Muscle layer of colon (tissue), 2 donors: Measurements from ENCODE around the gene RGS14.

Experiments used
- H3K27ac ChIP-seq: one replicate; pipeline ENCODE4 v1.7.0; 2013; ENCODE audit warnings: low read depth, mild to moderate bottlenecking, low read length, moderate library complexity
- H3K27me3 ChIP-seq, 2 donors: one replicate each; pipeline ENCODE4 v1.7.0; 2013; ENCODE audit warnings: low read length in 2 of 2, mild to moderate bottlenecking in 2 of 2; ENCODE audit not compliant: insufficient read depth in 2 of 2, control insufficient read depth in 1 of 2
- H3K36me3 ChIP-seq: one replicate; pipeline ENCODE4 v1.7.0; 2013; ENCODE audit warnings: mild to moderate bottlenecking, low read length; ENCODE audit not compliant: insufficient read depth
- H3K4me1 ChIP-seq: one replicate; pipeline ENCODE4 v1.7.0; 2013; ENCODE audit warnings: mild to moderate bottlenecking, low read length; ENCODE audit not compliant: insufficient read depth
- H3K4me3 ChIP-seq, 2 donors: one replicate each; pipeline ENCODE4 v1.7.0; 2013; ENCODE audit warnings: low read length in 2 of 2, low read depth in 1 of 2, mild to moderate bottlenecking in 1 of 2, moderate library complexity in 1 of 2
- H3K9ac ChIP-seq: one replicate; pipeline ENCODE4 v1.7.0; 2013; ENCODE audit warnings: low read length
- H3K9me3 ChIP-seq: one replicate; pipeline ENCODE4 v1.7.0; 2013; ENCODE audit warnings: mild to moderate bottlenecking, low read length
- donor health status: abdominal sarcoma.
- donor health status: Adenocarcinoma of cecum.

RGS14 gene

GRCh38 chr5:177361418-177362291 is 3.9 kb downstream of the RGS14 start:
- no peak overlapping the region for H3K27ac ChIP-seq
- H3K27me3 ChIP-seq = peaks cover 0 to 8% of the 10 kb centered on the region in 2 donors
- no peaks in the 10 kb centered on the region for H3K36me3 ChIP-seq
- no peak overlapping the region for H3K9ac ChIP-seq
- H3K9me3 ChIP-seq = no peaks in the 10 kb centered on the region
- H3K4me3 ChIP-seq = no peak overlapping the region
- H3K4me1 ChIP-seq = peaks cover 20% of the 10 kb centered on the region

DNA sequence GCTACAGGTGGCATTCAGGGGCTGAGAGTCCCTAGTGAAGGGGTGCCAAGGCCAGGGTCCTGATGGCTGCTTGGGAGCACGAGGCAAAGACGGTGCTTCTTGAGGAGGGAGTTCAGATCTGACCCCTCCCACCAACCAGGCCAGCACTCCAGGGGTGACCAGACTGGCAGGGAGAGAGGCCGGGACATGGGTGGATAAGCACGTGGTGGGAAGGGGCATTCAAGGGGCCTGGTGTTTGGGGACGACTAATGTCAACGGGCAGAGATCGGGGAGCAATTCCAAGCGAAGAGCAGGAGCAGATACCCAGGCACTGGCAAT is 4.5 kb downstream of the RGS14 start:
- no peak overlapping the region for H3K27ac ChIP-seq
- no peaks in the 10 kb centered on the region for H3K9me3 ChIP-seq
- no peak overlapping the region for H3K4me3 ChIP-seq
- H3K4me1 ChIP-seq = peaks cover 21% of the 10 kb centered on the region
- peaks cover 0 to 8% of the 10 kb centered on the region in 2 donors for H3K27me3 ChIP-seq
- H3K36me3 ChIP-seq = no peaks in the 10 kb centered on the region
- H3K9ac ChIP-seq = no peak overlapping the region

DNA sequence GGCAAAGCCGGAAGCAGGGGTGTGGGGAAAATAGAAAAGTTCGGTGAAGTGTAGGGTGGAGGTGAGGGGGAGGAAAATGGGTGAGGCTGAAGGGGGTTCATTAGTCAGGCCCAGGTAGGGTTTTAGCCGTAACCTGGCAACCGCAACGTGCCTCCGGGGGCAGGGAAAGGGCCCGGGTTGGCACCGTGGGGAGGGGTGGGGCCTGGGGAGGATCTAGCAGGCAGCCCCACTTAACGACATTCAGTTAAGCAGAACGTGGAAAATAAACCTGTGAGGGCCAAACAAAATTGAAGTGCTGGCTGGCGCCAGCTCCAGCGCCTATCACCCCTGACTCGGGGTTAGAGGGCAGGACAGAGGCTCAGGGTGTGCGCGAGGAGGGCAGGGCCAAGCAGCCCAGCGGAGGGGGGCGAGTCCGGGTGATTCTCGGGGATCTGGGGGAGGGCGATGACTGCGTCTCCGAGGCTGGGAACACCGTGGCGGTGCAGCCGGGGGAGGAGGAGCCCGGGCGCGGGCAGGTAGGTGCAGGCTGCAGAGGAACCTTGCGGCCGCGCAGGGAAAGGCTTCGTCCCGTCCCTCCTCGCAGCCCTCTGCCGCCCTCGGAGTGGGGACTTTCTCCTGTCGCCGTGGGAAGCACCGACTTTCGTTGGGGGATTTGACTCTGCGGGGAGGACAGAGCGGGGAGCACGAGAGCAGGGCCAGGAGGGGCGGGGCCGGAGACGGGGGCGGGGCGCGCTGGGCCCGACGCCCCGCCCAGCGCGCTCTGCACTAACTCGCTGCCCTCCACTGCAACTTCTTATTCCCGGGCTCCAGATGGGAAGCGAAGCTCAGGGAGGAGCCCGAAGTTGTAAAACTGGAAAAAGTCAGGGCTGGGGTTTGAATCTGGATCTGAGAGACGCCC is 5.1 kb downstream of the RGS14 start:
- Histone ChIP-seq H3K27ac (no peak overlapping the region), H3K27me3 (peaks cover 0 to 6% of the 10 kb centered on the region in 2 donors), H3K9ac (no peak overlapping the region), H3K4me1 (peaks cover 27% of the 10 kb centered on the region), H3K9me3 (no peaks in the 10 kb centered on the region), H3K4me3 (peak overlapping the region; percentile 45 to 67), H3K36me3 (no peaks in the 10 kb centered on the region)

DNA sequence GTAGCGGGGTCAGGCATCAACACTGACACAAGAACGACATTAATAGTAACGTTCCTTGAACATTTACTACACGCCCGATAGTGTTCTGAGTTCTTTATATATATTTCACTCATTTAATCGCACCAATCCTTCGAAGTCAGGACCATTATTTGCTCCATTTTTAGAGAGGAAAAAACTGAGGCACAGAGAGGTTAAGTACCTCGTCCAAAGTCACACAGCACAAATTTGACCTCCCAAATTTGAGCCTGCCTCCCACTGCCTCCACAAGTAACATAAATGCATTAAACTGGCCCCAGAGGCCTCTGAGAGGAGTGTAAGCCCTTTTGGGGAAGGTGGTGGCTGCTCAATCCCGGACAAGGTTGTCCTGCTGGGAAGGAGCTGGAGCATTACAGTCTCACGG is 5.8 kb downstream of the RGS14 start:
- H3K4me1 ChIP-seq = peaks cover 28% of the 10 kb centered on the region

GRCh38 chr5:177364159-177364962 is 6.6 kb downstream of the RGS14 start:
- Histone ChIP-seq H3K9me3 (no peaks in the 10 kb centered on the region), H3K27me3 (peaks cover 0 to 4% of the 10 kb centered on the region in 2 donors), H3K27ac (no peak overlapping the region), H3K36me3 (no peaks in the 10 kb centered on the region), H3K9ac (no peak overlapping the region), H3K4me1 (peaks cover 28% of the 10 kb centered on the region), H3K4me3 (no peak overlapping the region)

More for the DNA sequence above, 5.8 kb downstream of the RGS14 start:
- Histone ChIP-seq H3K27me3 (peaks cover 0 to 4% of the 10 kb centered on the region in 2 donors), H3K9ac (no peak overlapping the region), H3K9me3 (no peaks in the 10 kb centered on the region), H3K27ac (no peak overlapping the region), H3K36me3 (no peaks in the 10 kb centered on the region), H3K4me3 (peak overlapping the region; percentile 45 to 67)

DNA sequence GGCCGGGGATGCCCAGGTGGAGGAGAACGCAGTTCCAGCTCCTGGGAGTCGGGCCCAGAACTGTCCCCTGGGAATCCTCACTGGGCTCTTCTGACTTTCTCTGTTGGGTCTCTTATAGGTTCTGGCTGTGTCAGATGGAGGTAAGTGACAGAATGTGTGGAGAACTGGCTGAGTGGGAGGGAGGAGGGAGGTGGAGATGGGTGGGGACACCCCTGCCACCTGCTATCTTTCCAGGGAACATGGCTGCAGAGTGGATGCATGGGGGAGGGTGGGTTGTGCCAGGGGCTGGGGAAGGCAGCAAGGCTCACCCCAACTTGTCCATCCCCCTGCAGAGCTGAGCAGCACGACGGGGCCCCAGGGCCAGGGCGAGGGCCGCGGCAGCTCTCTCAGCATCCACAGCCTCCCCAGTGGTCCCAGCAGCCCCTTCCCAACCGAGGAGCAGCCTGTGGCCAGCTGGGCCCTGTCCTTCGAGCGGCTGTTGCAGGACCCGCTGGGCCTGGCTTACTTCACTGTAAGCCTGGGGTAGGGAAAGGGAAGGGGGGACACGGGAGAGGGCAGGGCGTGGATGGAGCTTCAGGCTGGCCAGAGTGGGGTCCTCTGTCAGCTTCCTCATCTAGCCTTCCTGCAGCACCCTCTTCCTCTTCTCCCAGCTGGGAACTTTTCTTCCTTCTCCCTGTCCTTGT is 8.3 kb downstream of the RGS14 start:
- H3K27ac ChIP-seq = peak overlapping the region; percentile 98
- peaks cover 28% of the 10 kb centered on the region for H3K4me1 ChIP-seq
- peak overlapping the region; percentile 86 for H3K9ac ChIP-seq
- peak overlapping the region in 1 of 2 donors; percentile 78 for H3K4me3 ChIP-seq
- H3K36me3 ChIP-seq = no peaks in the 10 kb centered on the region
- H3K27me3 ChIP-seq = no peaks in the 10 kb centered on the region
- no peaks in the 10 kb centered on the region for H3K9me3 ChIP-seq

DNA sequence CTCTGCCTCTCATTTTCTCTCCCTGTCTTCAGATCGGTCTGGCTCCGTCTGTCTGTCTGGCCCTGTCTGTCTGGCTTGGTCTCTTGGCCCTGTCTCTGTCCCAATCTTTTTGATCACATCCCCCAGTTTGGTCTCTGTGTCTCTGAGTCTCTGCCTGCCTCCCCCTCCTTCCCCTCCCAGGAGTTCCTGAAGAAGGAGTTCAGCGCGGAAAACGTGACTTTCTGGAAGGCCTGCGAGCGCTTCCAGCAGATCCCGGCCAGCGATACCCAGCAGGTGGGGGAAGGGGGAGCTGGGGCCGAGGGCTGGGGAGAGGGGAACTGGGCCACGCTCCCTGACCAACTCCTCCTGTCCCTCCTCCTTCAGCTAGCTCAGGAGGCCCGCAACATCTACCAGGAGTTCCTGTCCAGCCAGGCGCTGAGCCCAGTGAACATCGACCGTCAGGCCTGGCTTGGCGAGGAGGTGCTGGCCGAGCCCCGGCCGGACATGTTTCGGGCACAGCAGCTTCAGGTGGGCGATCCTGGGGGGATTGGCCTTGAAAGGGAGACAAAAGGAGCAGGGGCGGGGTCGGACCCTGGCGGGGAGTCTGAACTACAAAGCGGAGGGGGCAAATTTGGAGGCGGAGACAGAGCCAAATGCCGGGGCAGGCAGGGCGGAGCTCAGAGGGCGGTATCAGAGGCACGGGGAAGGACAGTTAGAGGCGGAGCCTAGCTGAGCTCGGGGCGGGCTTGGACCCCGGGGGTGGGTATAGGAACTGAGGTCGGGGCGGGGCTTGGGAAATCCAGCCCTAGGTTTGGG is 9.0 kb downstream of the RGS14 start:
- H3K4me1 ChIP-seq = peaks cover 33% of the 10 kb centered on the region

GRCh38 chr5:177367323-177367848 is 9.7 kb downstream of the RGS14 start:
- no peaks in the 10 kb centered on the region for H3K9me3 ChIP-seq
- peak overlapping the region; percentile 35 to 78 for H3K4me3 ChIP-seq
- peaks cover 33% of the 10 kb centered on the region for H3K4me1 ChIP-seq
- H3K27me3 ChIP-seq = no peaks in the 10 kb centered on the region
- no peak overlapping the region for H3K9ac ChIP-seq
- H3K27ac ChIP-seq = peak overlapping the region; percentile 98
- no peaks in the 10 kb centered on the region for H3K36me3 ChIP-seq

More for the DNA sequence above, 9.0 kb downstream of the RGS14 start:
- peak overlapping the region; percentile 98 for H3K27ac ChIP-seq
- H3K4me3 ChIP-seq = peak overlapping the region; percentile 35 to 78
- no peaks in the 10 kb centered on the region for H3K36me3 ChIP-seq
- H3K27me3 ChIP-seq = no peaks in the 10 kb centered on the region
- peak overlapping the region; percentile 86 for H3K9ac ChIP-seq
- no peaks in the 10 kb centered on the region for H3K9me3 ChIP-seq

- H3K27me3 ChIP-seq = no peaks in the 10 kb centered on the region
- no peak overlapping the region for H3K9ac ChIP-seq
- peak overlapping the region; percentile 35 to 78 for H3K4me3 ChIP-seq
- no peaks in the 10 kb centered on the region for H3K36me3 ChIP-seq
- H3K9me3 ChIP-seq = no peaks in the 10 kb centered on the region
- H3K27ac ChIP-seq = no peak overlapping the region
- H3K4me1 ChIP-seq = peaks cover 33% of the 10 kb centered on the region
Observed at GRCh38 chr5:177367981-177368868, 10.5 kb downstream of the RGS14 start.
